ENCODE measurements around the gene DYNC1I1.

GRCh38 chr7:95828824-95829790, 56.8 kb downstream of the DYNC1I1 start:
- TF ChIP-seq, protein P1, sequence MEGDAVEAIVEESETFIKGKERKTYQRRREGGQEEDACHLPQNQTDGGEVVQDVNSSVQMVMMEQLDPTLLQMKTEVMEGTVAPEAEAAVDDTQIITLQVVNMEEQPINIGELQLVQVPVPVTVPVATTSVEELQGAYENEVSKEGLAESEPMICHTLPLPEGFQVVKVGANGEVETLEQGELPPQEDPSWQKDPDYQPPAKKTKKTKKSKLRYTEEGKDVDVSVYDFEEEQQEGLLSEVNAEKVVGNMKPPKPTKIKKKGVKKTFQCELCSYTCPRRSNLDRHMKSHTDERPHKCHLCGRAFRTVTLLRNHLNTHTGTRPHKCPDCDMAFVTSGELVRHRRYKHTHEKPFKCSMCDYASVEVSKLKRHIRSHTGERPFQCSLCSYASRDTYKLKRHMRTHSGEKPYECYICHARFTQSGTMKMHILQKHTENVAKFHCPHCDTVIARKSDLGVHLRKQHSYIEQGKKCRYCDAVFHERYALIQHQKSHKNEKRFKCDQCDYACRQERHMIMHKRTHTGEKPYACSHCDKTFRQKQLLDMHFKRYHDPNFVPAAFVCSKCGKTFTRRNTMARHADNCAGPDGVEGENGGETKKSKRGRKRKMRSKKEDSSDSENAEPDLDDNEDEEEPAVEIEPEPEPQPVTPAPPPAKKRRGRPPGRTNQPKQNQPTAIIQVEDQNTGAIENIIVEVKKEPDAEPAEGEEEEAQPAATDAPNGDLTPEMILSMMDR (conservative IDR thresholded peaks at IDR 0.05; ENCODE audit: low read length): no peak
- no peak for TF ChIP-seq EZH2phosphoT487 (IDR thresholded peaks at IDR 0.05; ENCODE audit: borderline replicate concordance)

All from Loucy (cell line).